Smooth muscle cell (in vitro differentiated cells): ENCODE measurements around the gene NCCRP1. TPM values are rescaled to one million over a fixed set of nuclear protein-coding genes. Genes with fewer than 3 reads are reported as not detected.

Source experiments
- DNase-seq: peaks from one replicate; lab custom pipeline; 2025; ENCODE audit not compliant: unreplicated experiment; lab: John Stamatoyannopoulos, UW
- H2AFZ ChIP-seq: fragments of 200-600 bp; sonication (generic); 2 replicates; pipeline ENCODE4 v1.6.0; 2016; ENCODE audit warnings: antibody characterized with exemption, low read depth, mild to moderate bottlenecking
- H3F3A ChIP-seq: fragments of 200-600 bp; sonication (generic); 2 replicates; pipeline ENCODE4 v1.6.0; 2017; ENCODE audit warnings: antibody characterized with exemption, low read depth
- H3K27ac ChIP-seq: fragments of 200-600 bp; sonication (generic); 2 replicates; pipeline ENCODE4 v1.5.1; 2016; ENCODE audit warnings: low read depth, mild to moderate bottlenecking
- H3K27me3 ChIP-seq: fragments of 200-600 bp; sonication (generic); 2 replicates; pipeline ENCODE4 v1.6.1; 2016; ENCODE audit warnings: low read depth, mild to moderate bottlenecking
- H3K36me3 ChIP-seq: fragments of 200-600 bp; sonication (generic); 2 replicates; pipeline ENCODE4 v1.5.1; 2016; ENCODE audit warnings: low read depth
- H3K4me1 ChIP-seq: fragments of 200-600 bp; sonication (generic); 2 replicates; pipeline ENCODE4 v1.5.1; 2016; ENCODE audit warnings: low read depth
- H3K4me2 ChIP-seq: fragments of 200-600 bp; sonication (generic); 2 replicates; pipeline ENCODE4 v1.6.0; 2016; ENCODE audit warnings: mild to moderate bottlenecking
- H3K4me3 ChIP-seq: fragments of 200-600 bp; sonication (generic); 2 replicates; pipeline ENCODE4 v1.5.1; 2016; ENCODE audit warnings: mild to moderate bottlenecking
- H3K79me2 ChIP-seq: fragments of 200-600 bp; sonication (generic); 2 replicates; pipeline ENCODE4 v1.6.0; 2016; ENCODE audit warnings: low read depth, mild to moderate bottlenecking
- H3K9ac ChIP-seq: fragments of 200-600 bp; sonication (generic); 2 replicates; pipeline ENCODE4 v1.6.0; 2016; ENCODE audit warnings: low read depth
- H3K9me3 ChIP-seq: fragments of 200-600 bp; sonication (generic); replicated peaks from 2 replicates; pipeline ENCODE4 v1.5.1; 2016; ENCODE audit warnings: low read depth
- H4K20me1 ChIP-seq: fragments of 200-600 bp; sonication (generic); 2 replicates; pipeline ENCODE4 v1.6.0; 2016; ENCODE audit warnings: low read depth
- WGBS: methylation state at CpG from one replicate; pipeline ENCODE4 v1.1.7; 2016; ENCODE audit warnings: low lambda C conversion rate; 5-methylcytosine and 5-hydroxymethylcytosine counted together
- polyA plus RNA-seq: library from polyadenylated mRNA; unstranded; fragments of >200 nt; fragmentation: Nextera tagmentation; extraction: Ambion mirVana; gene quantifications from 2 replicates; pipeline ENCODE4 v1.2.1, GENCODE V29; 2016
- total RNA-seq: library from RNA; depleted of rRNA; stranded (reverse); fragments of >200 nt; gene quantifications from 2 replicates; pipeline ENCODE4 v1.2.3, GENCODE V29; 2014
- TF ChIP-seq, protein P1 (sequence below): fragments of 200-600 bp; sonication (generic); IDR thresholded peaks from 2 replicates; pipeline ENCODE4 v1.5.1; 2017; ENCODE audit warnings: borderline replicate concordance, mild to moderate bottlenecking, antibody characterized with exemption; ENCODE audit not compliant: insufficient read depth, poor library complexity, severe bottlenecking

Gene NCCRP1
- total and polyA plus RNA-seq, 2 experiments from 2014 or later: 1.5 to 4.0 TPM

DNA sequence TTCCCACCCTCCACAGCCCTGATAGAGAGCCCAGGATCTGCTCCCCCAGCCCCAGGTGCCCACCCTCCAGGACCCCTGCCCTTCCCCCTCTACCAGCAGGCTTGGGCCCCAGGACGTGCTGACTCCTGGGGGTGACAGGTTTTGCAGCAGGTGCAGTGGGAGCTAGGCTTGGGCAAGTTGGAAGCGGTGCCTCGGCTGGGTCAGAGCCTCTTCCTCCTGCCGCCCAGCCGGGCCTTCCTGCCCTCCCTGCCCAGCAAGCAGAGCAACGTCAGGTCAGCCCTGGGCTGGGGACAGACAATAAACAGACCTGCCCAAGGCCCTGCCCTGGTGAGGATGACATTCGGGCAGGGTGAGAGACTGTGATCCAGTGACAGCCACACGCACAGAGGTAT, 9.2 kb upstream of the NCCRP1 start:
- Histone ChIP-seq H3K79me2 (no peaks in the 10 kb centered on the region), H3K4me2 (no peak overlapping the region), H3K4me3 (no peak overlapping the region), H3K9ac (no peak overlapping the region), H3K27ac (no peak overlapping the region), H3K4me1 (no peaks in the 10 kb centered on the region), H2AFZ (no peak overlapping the region), H3K9me3 (no peaks in the 10 kb centered on the region), H3F3A (no peaks in the 10 kb centered on the region), H3K36me3 (no peaks in the 10 kb centered on the region), H4K20me1 (no peaks in the 10 kb centered on the region), H3K27me3 (no peaks in the 10 kb centered on the region)
- DNase-seq: no peak
- 51% methylated on average over 8 of the region's 8 CpGs for WGBS
- TF ChIP-seq, protein P1, sequence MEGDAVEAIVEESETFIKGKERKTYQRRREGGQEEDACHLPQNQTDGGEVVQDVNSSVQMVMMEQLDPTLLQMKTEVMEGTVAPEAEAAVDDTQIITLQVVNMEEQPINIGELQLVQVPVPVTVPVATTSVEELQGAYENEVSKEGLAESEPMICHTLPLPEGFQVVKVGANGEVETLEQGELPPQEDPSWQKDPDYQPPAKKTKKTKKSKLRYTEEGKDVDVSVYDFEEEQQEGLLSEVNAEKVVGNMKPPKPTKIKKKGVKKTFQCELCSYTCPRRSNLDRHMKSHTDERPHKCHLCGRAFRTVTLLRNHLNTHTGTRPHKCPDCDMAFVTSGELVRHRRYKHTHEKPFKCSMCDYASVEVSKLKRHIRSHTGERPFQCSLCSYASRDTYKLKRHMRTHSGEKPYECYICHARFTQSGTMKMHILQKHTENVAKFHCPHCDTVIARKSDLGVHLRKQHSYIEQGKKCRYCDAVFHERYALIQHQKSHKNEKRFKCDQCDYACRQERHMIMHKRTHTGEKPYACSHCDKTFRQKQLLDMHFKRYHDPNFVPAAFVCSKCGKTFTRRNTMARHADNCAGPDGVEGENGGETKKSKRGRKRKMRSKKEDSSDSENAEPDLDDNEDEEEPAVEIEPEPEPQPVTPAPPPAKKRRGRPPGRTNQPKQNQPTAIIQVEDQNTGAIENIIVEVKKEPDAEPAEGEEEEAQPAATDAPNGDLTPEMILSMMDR: no peak

DNA sequence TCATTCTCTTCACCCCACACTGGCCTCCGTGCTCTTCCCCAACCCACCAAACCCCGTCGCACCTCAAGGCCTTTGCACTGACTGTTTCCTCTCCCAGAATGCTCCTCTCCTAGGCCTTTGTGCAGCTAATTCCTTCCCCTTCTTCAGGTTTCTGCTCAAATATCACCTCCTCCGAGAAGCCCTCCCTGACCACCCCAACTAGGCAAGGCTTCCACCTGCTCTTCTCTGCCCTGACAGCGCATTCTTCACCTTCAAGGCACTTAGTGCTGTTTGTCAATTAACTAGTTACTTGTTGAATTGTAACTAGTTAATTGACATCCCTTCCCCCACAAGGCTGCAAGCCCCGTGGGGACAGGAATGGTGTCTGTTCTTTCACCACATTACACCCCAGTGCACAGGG, 7.8 kb upstream of the NCCRP1 start:
- Histone ChIP-seq H3K9me3 (no peaks in the 10 kb centered on the region), H3K79me2 (no peaks in the 10 kb centered on the region), H3K4me1 (no peaks in the 10 kb centered on the region), H3K9ac (no peak overlapping the region), H3K27ac (no peak overlapping the region), H3K4me3 (no peak overlapping the region), H3K36me3 (no peaks in the 10 kb centered on the region), H3F3A (no peaks in the 10 kb centered on the region), H3K4me2 (no peak overlapping the region), H3K27me3 (no peaks in the 10 kb centered on the region), H2AFZ (no peak overlapping the region), H4K20me1 (no peaks in the 10 kb centered on the region)
- TF ChIP-seq, protein P1: no peak
- DNase-seq: no peak
- WGBS: 88% methylated on average over 6 of the region's 6 CpGs

DNA sequence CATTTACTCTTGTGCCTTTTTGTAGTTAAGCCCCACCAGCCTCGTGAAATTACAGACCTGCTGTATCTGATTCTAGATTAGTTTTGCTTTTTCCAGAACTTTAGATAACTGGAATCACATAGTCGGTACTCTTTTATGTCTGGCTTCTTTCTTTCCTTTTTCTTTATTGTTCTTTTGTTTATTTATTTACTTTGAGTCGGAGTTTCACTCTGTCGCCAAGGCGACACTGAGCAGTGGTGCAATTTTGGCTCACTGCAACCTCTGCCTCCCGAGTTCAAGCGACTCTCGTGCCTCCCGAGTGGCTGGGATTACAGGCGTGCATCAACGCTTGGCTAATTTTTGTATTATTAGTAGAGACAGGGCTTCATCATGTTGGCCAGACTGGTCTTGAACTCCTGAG, 6.0 kb upstream of the NCCRP1 start:
- Histone ChIP-seq H3K9ac (no peak overlapping the region), H2AFZ (no peak overlapping the region), H3F3A (no peaks in the 10 kb centered on the region), H3K36me3 (no peaks in the 10 kb centered on the region), H3K4me1 (no peaks in the 10 kb centered on the region), H3K4me3 (no peak overlapping the region), H3K27me3 (peaks cover under 1% of the 10 kb centered on the region), H3K27ac (no peak overlapping the region), H4K20me1 (no peaks in the 10 kb centered on the region), H3K79me2 (no peaks in the 10 kb centered on the region), H3K4me2 (no peak overlapping the region), H3K9me3 (no peaks in the 10 kb centered on the region)
- WGBS: 57% methylated on average over 11 of the region's 11 CpGs
- TF ChIP-seq, protein P1: no peak
- DNase-seq: no peak

GRCh38 chr19:39192846-39193245, 3.9 kb upstream of the NCCRP1 start:
- Histone ChIP-seq H3K4me3 (no peak overlapping the region), H3K9me3 (no peaks in the 10 kb centered on the region), H3K4me2 (no peak overlapping the region), H2AFZ (no peak overlapping the region), H3K27ac (no peak overlapping the region), H3K79me2 (no peaks in the 10 kb centered on the region), H3F3A (no peaks in the 10 kb centered on the region), H3K36me3 (no peaks in the 10 kb centered on the region), H3K4me1 (no peaks in the 10 kb centered on the region), H3K9ac (no peak overlapping the region), H4K20me1 (no peaks in the 10 kb centered on the region), H3K27me3 (peaks cover 21% of the 10 kb centered on the region)
- TF ChIP-seq, protein P1: no peak
- WGBS: 85% methylated on average over 2 of the region's 2 CpGs
- DNase-seq: no peak
